GM21529 (cell line): ENCODE data around the gene SLC40A1.

Experiments
- ATAC-seq: cut with Tn5 transposase; IDR thresholded peaks from one replicate; pipeline ENCODE4 v1.9.1; 2021; ENCODE audit not compliant: unreplicated experiment

Gene SLC40A1

DNA sequence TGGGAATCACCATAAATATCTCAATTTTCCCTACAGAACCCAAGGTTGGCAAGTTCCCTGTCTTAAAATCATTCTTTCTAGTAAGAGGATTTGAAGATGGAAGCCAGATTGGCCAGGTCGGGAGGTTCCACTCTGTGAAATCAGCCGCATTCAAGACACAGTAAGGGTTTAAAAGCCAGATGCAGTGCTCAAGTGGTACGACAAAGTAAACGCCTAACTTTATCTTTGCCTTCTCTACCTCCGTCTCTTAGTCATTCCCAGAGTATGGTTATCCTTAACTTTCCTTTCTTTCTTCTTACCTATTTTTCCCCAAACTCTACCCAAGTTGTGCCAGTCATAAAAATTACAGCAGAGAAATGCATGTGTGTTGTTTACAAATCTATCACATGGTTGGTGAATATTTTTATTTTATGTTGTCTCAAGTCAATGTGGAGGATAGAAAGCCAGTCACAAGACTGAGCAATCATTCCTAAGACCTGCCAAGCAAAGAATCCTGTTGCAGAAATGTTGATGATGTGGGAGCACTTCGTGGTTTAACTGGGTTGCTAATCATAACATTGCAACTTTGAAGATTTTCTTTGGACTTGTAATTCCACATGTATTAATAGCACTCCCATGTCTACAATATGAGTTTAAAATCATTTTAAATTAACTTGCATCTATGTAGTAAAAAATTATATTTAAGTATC, 62.6 kb downstream of the SLC40A1 start:
- no peak for ATAC-seq

DNA sequence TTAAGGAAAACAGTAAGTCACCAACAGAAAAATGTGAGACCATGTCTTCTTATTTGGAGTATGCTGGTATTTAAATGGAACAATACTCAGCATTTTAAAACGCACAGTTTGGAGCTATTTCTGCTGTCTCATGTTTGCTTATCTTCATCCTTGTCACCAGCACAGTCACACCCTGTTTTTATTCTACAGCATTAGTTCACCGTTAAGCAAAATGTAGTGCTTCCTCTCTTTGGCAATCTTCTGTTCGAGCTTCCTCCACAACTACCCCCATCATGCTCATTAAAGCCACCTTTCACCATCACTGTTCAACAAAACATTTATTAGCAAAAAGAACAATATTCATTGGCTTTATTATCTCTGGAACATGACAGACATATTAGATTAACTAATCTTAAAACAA, 64.0 kb downstream of the SLC40A1 start:
- no peak for ATAC-seq

DNA sequence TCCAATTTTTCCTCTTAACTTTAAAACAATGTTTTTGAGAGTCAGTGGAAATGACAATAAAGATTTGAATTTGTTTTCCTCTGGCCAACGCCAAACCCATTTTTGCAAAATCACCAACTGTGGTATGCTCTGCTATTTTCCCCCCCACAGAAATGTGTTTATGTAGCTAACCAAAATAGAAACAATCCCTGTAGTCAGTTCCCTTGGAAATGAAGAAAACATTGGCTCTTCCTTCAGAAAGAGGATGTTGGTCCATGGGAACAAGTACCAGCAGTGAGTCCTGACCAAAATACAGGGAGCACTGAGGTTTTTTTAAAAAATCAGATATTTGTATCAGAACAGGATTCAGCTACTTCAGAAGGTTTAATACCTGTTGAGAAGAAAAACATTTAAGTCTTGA, 65.3 kb downstream of the SLC40A1 start:
- no peak for ATAC-seq

DNA sequence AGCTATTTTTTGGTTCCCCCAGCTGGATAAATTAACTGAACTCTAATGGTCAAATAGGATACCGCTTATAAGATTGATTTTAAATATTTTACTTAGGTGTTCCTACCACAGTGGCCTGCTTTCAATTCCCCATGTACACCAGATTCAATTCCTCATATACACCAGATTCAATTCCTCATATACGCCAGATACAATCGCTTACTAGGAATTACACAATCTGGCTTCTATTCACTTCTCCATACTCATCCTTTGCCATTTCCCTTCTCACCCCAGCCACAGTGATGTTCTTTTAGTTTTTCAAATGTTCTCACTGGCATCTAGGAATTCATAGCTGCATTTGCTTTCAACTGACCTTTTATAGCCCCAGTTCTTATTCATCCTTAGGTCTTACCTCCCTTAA, 66.5 kb downstream of the SLC40A1 start:
- ATAC-seq, result no peak

DNA sequence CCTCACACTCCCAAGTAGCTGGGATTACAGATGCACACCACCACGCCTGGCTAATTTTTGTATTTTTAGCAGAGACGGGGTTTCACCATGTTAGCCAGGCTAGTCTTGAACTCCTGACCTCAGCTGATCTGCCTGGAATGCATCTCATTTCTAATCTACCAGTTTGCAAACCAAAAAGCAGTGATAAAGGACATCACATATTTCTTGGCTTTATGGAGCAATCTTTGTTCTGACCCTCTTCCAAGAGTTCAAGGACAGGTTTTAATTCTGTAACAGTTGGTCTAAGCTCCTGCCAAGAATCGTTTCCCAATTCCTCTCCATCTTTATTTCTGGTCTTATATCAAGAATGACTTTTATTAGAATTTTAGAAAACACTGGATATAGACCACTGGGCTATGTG, 67.7 kb downstream of the SLC40A1 start:
- ATAC-seq, result no peak

DNA sequence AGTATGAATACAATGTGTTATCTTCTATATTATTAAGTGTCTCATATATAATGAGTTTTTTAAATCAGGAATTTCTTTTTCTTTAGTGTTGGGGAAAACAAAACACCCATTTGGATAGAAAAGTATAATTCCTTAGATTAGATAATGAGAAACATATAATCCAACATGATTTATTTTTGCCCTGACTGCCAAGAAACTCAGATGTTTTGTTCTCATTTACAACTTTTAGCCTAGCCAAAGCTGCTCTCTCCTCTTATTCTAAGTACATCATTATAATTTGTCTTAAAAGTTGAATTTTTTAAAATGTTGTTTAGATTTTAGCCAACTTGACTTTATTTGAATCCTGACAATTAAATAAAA, 68.6 kb downstream of the SLC40A1 start:
- ATAC-seq, result no peak

DNA sequence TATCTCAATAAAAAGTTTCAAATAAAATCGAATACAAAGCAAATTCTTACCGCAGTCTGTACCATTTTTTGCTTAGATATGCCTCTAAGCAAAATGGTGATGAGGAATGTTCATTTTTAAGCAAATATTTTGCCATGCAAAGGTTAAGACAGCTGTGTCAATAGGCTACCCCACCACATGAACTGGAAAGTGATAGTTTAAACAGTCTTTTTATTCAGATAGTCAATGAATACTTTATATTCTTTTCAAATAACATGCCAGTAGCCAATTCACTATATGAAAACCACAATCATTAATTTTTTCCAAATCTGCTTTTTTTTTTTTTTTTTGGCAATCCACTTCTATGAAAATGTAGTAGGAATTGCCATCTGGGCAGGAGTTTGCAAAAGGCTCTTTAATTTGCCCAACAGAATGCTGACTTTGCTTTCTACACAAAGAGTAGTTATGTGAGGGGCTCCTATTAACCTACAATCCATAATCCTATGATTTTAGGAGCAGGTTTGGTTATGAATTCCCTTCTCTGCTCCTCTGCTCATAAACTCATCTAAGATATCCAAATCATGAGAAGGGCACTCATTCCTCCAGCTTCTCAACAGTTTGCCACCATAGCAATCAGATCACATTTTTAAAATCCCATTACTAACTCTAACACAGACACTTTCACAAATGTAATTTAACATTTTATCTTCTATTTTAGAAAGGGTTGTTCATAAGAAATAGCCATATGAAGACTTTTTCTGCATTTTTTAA, 69.2 kb downstream of the SLC40A1 start:
- ATAC-seq, result no peak
